H9 (cell line): ENCODE results near the gene SLK. TPM values are rescaled to one million over a fixed set of nuclear protein-coding genes. Genes with fewer than 3 reads are reported as not detected.

Experiments
- DNase-seq: peaks from one replicate; pipeline ENCODE4 v3.0.0-alpha.2; 2017
- H2AFZ ChIP-seq: one replicate; pipeline ENCODE4 v1.6.1; 2013; ENCODE audit warnings: mild to moderate bottlenecking, low read length, control low read depth, moderate library complexity
- H2AK5ac ChIP-seq: 2 replicates; pipeline ENCODE4 v1.6.1; 2013; ENCODE audit warnings: low read length, control low read depth, mixed read lengths; ENCODE audit not compliant: insufficient read length
- H2BK120ac ChIP-seq: one replicate; pipeline ENCODE4 v1.6.1; 2013; ENCODE audit warnings: low read depth, mild to moderate bottlenecking, low read length, control low read depth, inconsistent platforms; ENCODE audit not compliant: poor library complexity, severe bottlenecking
- H2BK12ac ChIP-seq: 2 replicates; pipeline ENCODE4 v1.6.1; 2013; ENCODE audit warnings: low read length, control low read depth, mixed read lengths, low read depth; ENCODE audit not compliant: insufficient read length
- H2BK15ac ChIP-seq: 2 replicates; pipeline ENCODE4 v1.6.1; 2013; ENCODE audit warnings: low read depth, low read length, control low read depth
- H2BK20ac ChIP-seq: one replicate; pipeline ENCODE4 v1.6.1; 2013; ENCODE audit warnings: low read depth, mild to moderate bottlenecking, low read length, control low read depth, inconsistent platforms; ENCODE audit not compliant: poor library complexity, severe bottlenecking
- H2BK5ac ChIP-seq: 2 replicates; pipeline ENCODE4 v1.6.1; 2013; ENCODE audit warnings: low read length, control low read depth, mixed read lengths; ENCODE audit not compliant: insufficient read length
- H3K14ac ChIP-seq: 2 replicates; pipeline ENCODE4 v1.6.1; 2013; ENCODE audit warnings: low read length, control low read depth; ENCODE audit not compliant: insufficient read depth
- H3K18ac ChIP-seq: 2 replicates; pipeline ENCODE4 v1.6.1; 2013; ENCODE audit warnings: low read depth, mild to moderate bottlenecking, mixed read lengths, low read length, control low read depth; ENCODE audit not compliant: insufficient read length
- H3K23ac ChIP-seq: 2 replicates; pipeline ENCODE4 v1.6.1; 2013; ENCODE audit warnings: low read length, control low read depth, mixed read lengths, low read depth; ENCODE audit not compliant: insufficient read length
- H3K23me2 ChIP-seq: 2 replicates; pipeline ENCODE4 v1.6.1; 2013; ENCODE audit warnings: low read depth, mild to moderate bottlenecking, mixed read lengths, low read length, control low read depth; ENCODE audit not compliant: insufficient read length, poor library complexity, severe bottlenecking
- H3K27ac ChIP-seq: 2 replicates; pipeline ENCODE4 v1.5.1; 2013; ENCODE audit warnings: low read length, control low read depth, mixed read lengths, low read depth; ENCODE audit not compliant: insufficient read length
- H3K27me3 ChIP-seq: 2 replicates; pipeline ENCODE4 v1.6.1; 2013; ENCODE audit warnings: low read length, control low read depth, inconsistent platforms; ENCODE audit not compliant: insufficient read depth
- H3K4ac ChIP-seq: 2 replicates; pipeline ENCODE4 v1.6.1; 2013; ENCODE audit warnings: low read depth, mild to moderate bottlenecking, control low read depth, inconsistent platforms, low read length, moderate library complexity
- H3K4me1 ChIP-seq: 2 replicates; pipeline ENCODE4 v1.6.1; 2013; ENCODE audit warnings: low read length, control low read depth, inconsistent platforms; ENCODE audit not compliant: insufficient read depth
- H3K4me2 ChIP-seq: 2 replicates; pipeline ENCODE4 v1.6.1; 2013; ENCODE audit warnings: low read length, control low read depth, mixed read lengths; ENCODE audit not compliant: insufficient read length, insufficient read depth
- H3K56ac ChIP-seq: 2 replicates; pipeline ENCODE4 v1.6.1; 2013; ENCODE audit warnings: low read depth, mild to moderate bottlenecking, mixed read lengths, low read length, control low read depth; ENCODE audit not compliant: insufficient read length
- H3K79me1 ChIP-seq: 2 replicates; pipeline ENCODE4 v1.6.1; 2013; ENCODE audit warnings: low read depth, mild to moderate bottlenecking, moderate library complexity, low read length, control low read depth, inconsistent platforms; ENCODE audit not compliant: insufficient read depth, poor library complexity, severe bottlenecking
- H3K79me2 ChIP-seq: 2 replicates; pipeline ENCODE4 v1.6.1; 2013; ENCODE audit warnings: low read length, control low read depth, inconsistent platforms; ENCODE audit not compliant: insufficient read depth
- H3K9ac ChIP-seq: 2 replicates; pipeline ENCODE4 v1.6.1; 2013; ENCODE audit warnings: low read length, control low read depth, mixed read lengths; ENCODE audit not compliant: insufficient read length; ENCODE audit errors: extremely low read depth
- H3K9me3 ChIP-seq: one replicate; pipeline ENCODE4 v1.6.1; 2013; ENCODE audit warnings: low read depth, low read length, inconsistent platforms; ENCODE audit not compliant: control insufficient read depth
- H3T11ph ChIP-seq: one replicate; pipeline ENCODE4 v1.6.1; 2013; ENCODE audit warnings: mild to moderate bottlenecking, low read length, control low read depth, inconsistent platforms
- H4K20me1 ChIP-seq: one replicate; pipeline ENCODE4 v1.6.1; 2013; ENCODE audit not compliant: control insufficient read depth, insufficient read length, insufficient read depth
- H4K5ac ChIP-seq: 2 replicates; pipeline ENCODE4 v1.6.1; 2013; ENCODE audit warnings: low read depth, mild to moderate bottlenecking, mixed read lengths, low read length, control low read depth; ENCODE audit not compliant: insufficient read length
- H4K8ac ChIP-seq: replicated peaks from 2 replicates; pipeline ENCODE4 v1.6.1; 2013; ENCODE audit warnings: low read length, control low read depth, mixed read lengths, low read depth; ENCODE audit not compliant: insufficient read length
- H4K91ac ChIP-seq: 2 replicates; pipeline ENCODE4 v1.6.1; 2013; ENCODE audit warnings: low read depth, mild to moderate bottlenecking, moderate library complexity, mixed read lengths, low read length, control low read depth; ENCODE audit not compliant: insufficient read length
- H3K27ac Mint-ChIP-seq, 3 experiments: 2 replicates in 2 of 3; 3 replicates in 1 of 3; pipeline ENCODE4 v1.8.0; 2020 to 2021; ENCODE audit warnings: mixed read lengths in 3 of 3, mild to moderate bottlenecking in 1 of 3, moderate library complexity in 1 of 3
- H3K27me3 Mint-ChIP-seq: 2 replicates; pipeline ENCODE4 v1.8.0; 2021; ENCODE audit warnings: low read depth, mild to moderate bottlenecking, moderate library complexity, mixed read lengths
- H3K36me3 Mint-ChIP-seq, 3 experiments: 2 replicates in 2 of 3; 3 replicates in 1 of 3; pipeline ENCODE4 v1.8.0; 2020 to 2021; ENCODE audit warnings: low read depth in 3 of 3, mixed read lengths in 3 of 3; ENCODE audit not compliant: insufficient read depth in 1 of 3
- H3K4me1 Mint-ChIP-seq, 2 experiments: 2 replicates each; pipeline ENCODE4 v1.8.0; 2020; ENCODE audit warnings: mixed read lengths in 2 of 2
- H3K4me3 Mint-ChIP-seq, 2 experiments: 2 replicates in 1 of 2; 3 replicates in 1 of 2; pipeline ENCODE4 v1.8.0; 2020 to 2021; ENCODE audit warnings: mild to moderate bottlenecking in 2 of 2, mixed read lengths in 2 of 2, moderate library complexity in 1 of 2
- H3K9me3 Mint-ChIP-seq, 2 experiments: 2 replicates in 1 of 2; 3 replicates in 1 of 2; pipeline ENCODE4 v1.8.0; 2020; ENCODE audit warnings: mild to moderate bottlenecking in 2 of 2, mixed read lengths in 2 of 2, moderate library complexity in 1 of 2
- CTCF ChIP-seq: fragments of 200-600 bp; sonication (generic); conservative IDR thresholded peaks from 3 replicates; pipeline ENCODE4 v1.8.0; 2021; ENCODE audit warnings: antibody characterized with exemption, mild to moderate bottlenecking
- WGBS: extraction: QIAGEN DNeasy Blood & Tissue Kit; methylation state at CpG from one replicate; pipeline ENCODE4 v1.1.7; 2013; ENCODE audit warnings: missing lambda C conversion rate, low lambda C conversion rate, mixed read lengths; ENCODE audit not compliant: insufficient read length; ENCODE audit errors: extremely low coverage; 5-methylcytosine and 5-hydroxymethylcytosine counted together
- total RNA-seq: library from RNA; stranded (reverse); gene quantifications from 2 replicates; pipeline ENCODE4 v1.2.1, GENCODE V29; 2021

The SLK gene
- total RNA-seq, 1 experiment from 2014 or later = 21.0 TPM

GRCh38 chr10:103936022-103936421, 30.9 kb upstream of the SLK start:
- H3K79me2 ChIP-seq = no peaks in the 10 kb centered on the region
- TF ChIP-seq CTCF = no peak
- no peak overlapping the region for H2AFZ ChIP-seq
- H2BK15ac ChIP-seq = no peak overlapping the region
- no peak overlapping the region for H2BK20ac ChIP-seq
- no peak overlapping the region for H4K5ac ChIP-seq
- H3K9me3 ChIP-seq = no peaks in the 10 kb centered on the region
- no peak overlapping the region for H3K27ac Mint-ChIP-seq
- no peak overlapping the region for H2BK12ac ChIP-seq
- H3K4me3 Mint-ChIP-seq = no peak overlapping the region
- H2BK120ac ChIP-seq = no peak overlapping the region
- no peaks in the 10 kb centered on the region for H3K4me1 Mint-ChIP-seq
- H2AK5ac ChIP-seq = no peak overlapping the region
- no peak overlapping the region for H3K9ac ChIP-seq
- no peaks in the 10 kb centered on the region for H3K36me3 Mint-ChIP-seq
- no peak overlapping the region for H3K4ac ChIP-seq
- no peak overlapping the region for H4K8ac ChIP-seq
- no peaks in the 10 kb centered on the region for H3K4me1 ChIP-seq
- H3K14ac ChIP-seq = no peak overlapping the region
- H3K56ac ChIP-seq = no peak overlapping the region
- peaks cover 0 to 2% of the 10 kb centered on the region in 2 experiments; a peak in 1 of 5 replicates for H3K9me3 Mint-ChIP-seq
- DNase-seq = no peak
- no peak overlapping the region for H2BK5ac ChIP-seq
- no peaks in the 10 kb centered on the region; the same call in 1 of the 2 replicates for H3K27me3 Mint-ChIP-seq
- no CpG with 5 or more reads among the region's 6 CpGs for WGBS
- no peaks in the 10 kb centered on the region for H3K27me3 ChIP-seq
- no peak overlapping the region for H3K23ac ChIP-seq
- no peaks in the 10 kb centered on the region for H3K23me2 ChIP-seq
- H3K27ac ChIP-seq = no peak overlapping the region
- no peak overlapping the region for H4K91ac ChIP-seq
- H3K4me2 ChIP-seq = no peak overlapping the region
- H3T11ph ChIP-seq = no peak overlapping the region
- H3K18ac ChIP-seq = no peak overlapping the region
- no peaks in the 10 kb centered on the region for H3K79me1 ChIP-seq
- H4K20me1 ChIP-seq = no peaks in the 10 kb centered on the region
